G401.6 (cell line): Measurements from ENCODE around the gene MACO1.
A peak's percentile ranks its signal among the peaks of the same experiment; 100 is the strongest.
"Not testable (repeated sequence)": the region's sequence is repeated elsewhere in the genome, so short reads cannot be mapped to it uniquely, and the experiment has no call there.

ENCODE experiments used
- FAIRE-seq: peaks from 2 replicates; lab custom pipeline; 2012; peaks lifted over from hg19 to GRCh38; lab: Jason Lieb, UNC

The MACO1 gene

GRCh38 chr1:25487628-25488027, 56.9 kb downstream of the MACO1 start:
- no peak for FAIRE-seq

- no peak for FAIRE-seq
Observed at GRCh38 chr1:25492323-25492722, 61.6 kb downstream of the MACO1 start.

DNA sequence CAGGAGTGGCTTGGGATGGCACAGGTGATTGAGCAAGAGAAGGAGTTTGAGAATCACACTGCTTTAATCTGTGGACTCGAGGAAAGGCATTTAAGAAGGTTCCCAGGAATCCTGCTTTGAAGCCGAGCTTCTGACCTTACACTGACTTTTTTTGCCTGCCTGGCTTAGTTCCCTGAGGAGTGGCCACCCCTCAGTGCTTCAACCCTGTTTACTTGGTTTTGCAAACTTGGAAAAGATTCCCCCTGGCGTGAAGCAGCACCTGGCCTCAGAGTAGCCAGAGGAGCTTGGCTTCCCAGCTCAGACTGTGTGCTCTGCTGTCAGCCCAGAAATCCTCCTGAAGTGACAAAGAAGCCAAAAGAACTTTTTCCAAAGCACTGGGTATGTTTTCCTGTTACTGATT, 64.3 kb downstream of the MACO1 start:
- no peak for FAIRE-seq

DNA sequence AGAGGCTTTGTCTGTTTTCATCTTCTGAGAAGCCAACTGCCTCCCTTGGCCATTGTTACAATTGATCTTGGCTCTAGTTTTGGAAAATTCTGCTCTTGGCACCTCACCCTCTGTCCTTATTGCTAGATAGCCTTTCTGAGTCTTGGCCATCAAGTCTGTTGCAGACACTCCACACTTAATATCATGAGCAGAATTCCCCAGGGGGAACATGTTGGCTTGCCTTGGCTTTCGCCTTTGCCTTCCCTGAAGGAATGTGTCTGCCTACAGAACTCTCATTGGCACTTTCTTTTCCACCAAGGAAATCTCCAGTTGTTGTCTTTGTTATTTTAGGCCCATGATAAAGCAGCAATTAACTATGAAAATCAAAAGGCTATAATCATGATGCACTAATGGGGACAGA, 70.0 kb downstream of the MACO1 start:
- no peak for FAIRE-seq

DNA sequence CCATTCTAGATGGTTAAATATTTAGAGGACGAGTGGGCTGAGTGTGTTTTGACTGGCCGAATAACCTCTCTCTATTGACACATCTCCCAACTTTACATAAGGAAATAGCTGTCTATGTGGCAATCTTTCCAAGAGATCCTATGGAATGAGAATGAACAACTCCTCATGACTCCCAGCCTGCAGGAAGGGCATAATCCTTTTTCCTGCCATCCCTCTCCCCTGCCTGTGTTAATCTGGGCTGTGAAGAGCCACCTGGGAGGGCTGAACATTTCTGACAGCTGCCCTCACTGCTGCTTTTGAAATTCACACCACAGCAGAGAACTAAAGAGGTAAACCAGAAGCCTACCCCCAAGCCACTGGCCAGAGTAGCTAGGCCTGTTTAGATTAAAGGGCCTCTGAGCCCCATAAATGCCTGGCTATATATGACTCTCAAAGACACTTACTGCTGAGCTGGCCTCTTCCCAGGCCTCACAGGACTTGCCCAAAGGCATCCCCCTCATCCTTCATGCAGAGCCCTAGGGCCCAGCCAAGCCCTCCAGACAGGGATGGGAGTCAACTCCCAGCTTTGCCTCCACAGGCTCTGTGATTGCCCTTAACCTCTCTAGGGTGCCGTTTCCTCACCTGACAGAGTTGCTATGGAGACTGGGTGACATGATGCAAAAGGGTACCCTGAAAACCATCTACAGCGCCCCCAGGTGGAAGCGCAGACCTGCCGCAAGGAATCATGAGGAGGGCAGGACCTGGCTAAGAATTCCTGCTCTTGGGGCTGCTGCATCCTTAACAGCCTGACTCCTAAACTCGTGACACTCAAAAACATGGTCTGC, 70.8 kb downstream of the MACO1 start:
- FAIRE-seq = no peak

DNA sequence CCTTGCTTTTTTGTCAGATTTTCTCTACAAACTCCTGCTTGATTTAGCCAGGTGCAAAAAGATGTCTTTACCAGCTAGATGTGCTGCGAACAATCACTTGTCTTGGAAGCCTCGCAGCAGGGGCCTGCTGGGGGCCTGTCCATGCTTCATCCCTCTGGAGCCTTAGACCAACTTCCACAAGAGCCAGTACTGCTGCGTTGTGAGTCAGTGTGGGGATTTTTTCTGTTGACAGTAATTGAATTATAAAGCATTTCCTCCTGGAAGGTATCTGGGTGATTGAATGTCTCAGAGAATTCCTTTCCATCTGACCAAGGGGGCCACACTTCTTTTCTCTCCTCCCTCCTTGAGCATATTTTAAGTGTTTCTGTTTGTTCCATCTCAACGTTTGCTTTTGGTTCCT, 72.3 kb downstream of the MACO1 start:
- no peak for FAIRE-seq

DNA sequence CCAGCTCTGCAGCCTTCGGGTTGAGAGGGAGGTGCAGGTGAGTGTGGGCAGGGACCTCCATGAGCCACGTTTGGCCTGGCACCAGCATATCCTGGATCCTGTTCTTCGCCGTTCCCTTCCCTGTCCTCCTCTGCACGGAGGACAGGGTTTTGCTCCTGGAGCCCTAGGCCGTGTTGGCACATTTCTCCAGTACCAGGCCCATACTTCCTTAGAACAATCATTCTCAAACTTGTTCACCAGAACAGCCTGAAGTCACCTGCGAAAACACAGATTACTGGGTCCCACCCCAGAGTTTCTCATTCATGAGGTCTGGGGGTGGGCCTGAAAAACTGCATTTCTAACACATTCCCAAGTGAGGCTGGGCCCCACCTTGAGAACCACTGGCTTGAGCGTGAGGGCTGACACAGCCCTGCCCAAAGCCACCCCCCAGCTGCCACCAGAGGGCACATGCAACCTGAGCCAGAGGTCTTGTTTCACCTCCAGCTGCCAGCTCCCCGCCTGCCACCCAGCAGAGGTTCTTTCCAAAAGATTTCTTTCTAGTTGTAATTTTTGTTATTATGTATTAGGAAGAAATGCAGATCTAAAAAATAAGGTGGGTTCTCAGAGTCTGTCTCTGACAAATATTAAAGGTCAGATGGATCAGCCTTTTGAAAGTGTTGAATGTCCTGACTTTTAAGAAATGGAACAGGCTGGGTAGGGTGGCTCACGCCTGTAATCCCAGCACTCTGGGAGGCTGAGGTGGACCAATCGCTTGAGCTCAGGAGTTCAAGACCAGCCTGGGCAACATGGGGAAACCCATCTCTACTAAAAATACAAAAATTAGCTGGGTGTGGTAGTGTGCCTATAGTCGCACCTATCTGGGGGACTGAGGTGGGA, 73.1 kb downstream of the MACO1 start:
- no peak for FAIRE-seq

- FAIRE-seq = no peak
Observed at GRCh38 chr1:25504706-25505595, 74.3 kb downstream of the MACO1 start.

DNA sequence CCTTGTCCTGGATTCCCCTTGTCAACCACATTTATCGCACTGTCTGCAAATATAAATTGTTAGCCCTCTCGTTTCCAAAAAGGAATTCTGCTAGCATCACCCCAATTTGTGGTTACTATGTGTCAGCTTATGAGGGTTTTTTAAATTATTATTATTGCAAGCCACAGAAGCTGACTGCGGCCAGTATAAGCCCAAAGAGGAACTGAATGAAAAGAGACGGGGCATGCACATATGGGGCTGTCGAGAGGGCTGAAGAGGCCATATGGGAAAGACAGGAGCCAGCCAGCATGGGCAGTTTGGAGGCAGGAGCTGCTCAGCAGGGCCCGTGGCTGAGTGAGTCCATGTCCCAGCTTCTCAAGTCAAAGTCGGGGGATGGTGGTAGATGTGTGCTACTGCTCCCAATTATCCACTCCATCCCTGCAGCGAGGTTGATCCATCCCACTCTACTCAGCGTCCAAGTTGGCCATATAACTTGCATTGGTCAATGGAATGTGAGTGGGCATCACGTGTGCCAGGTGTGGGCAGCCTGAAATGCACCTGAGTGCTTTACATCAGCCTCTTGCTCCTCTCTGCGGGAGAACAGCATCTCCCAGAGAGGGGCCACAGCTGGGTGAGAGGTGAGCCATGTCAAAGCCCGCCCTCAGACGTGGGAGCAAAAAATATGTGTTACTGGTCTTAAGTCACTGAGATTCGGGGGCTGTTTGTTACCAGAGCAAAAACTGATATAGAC, 75.1 kb downstream of the MACO1 start:
- FAIRE-seq = no peak

- FAIRE-seq = not testable (repeated sequence)
Observed at GRCh38 chr1:25506566-25507463, 76.1 kb downstream of the MACO1 start.

GRCh38 chr1:25513666-25514065, 83.0 kb downstream of the MACO1 start:
- FAIRE-seq = no peak

- no peak for FAIRE-seq
Observed at GRCh38 chr1:25515033-25515432, 84.3 kb downstream of the MACO1 start.

DNA sequence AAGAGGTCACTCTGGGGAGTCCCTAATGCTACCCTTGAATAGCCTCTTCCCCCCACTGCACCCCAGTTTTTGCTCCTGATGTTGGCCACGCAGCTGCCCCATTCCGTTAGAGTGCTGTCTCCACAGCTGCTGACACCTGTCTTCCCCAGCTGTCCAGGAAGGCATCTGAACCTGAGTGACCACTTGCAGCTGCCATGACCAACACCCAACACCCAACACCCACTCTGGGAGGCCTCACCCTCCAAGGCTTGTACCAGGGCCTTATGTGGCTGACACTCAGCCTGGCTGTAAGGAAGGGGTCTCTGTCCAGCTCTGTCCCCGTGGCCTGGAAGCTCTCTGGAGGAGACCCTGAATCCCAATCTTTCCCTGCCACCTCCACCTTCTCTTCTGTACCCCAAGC, 86.0 kb downstream of the MACO1 start:
- FAIRE-seq = no peak

GRCh38 chr1:25517476-25518394, 87.0 kb downstream of the MACO1 start:
- no peak for FAIRE-seq

DNA sequence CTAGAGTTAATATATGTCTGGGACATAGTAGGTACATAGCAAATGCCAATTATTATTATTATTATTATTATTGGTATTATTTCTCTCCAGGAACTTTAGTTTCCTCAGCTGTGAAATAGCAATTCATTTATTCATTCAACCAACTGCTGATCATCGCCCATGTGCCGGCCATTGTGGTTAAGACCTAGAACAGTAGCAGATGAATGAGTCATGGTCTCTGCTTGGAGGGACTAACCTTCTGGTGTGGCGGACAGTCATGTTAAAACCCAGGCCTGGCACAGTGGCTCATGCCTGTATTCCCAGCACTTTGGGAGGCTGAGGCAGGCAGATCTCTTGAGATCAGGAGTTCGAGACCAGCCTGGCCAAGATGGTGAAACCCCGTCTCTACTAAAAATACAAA, 88.9 kb downstream of the MACO1 start:
- no peak for FAIRE-seq

GRCh38 chr1:25520446-25521061, 89.9 kb downstream of the MACO1 start:
- peak; percentile 94 for FAIRE-seq

- FAIRE-seq = no peak
Observed at GRCh38 chr1:25522031-25522655, 91.4 kb downstream of the MACO1 start.

DNA sequence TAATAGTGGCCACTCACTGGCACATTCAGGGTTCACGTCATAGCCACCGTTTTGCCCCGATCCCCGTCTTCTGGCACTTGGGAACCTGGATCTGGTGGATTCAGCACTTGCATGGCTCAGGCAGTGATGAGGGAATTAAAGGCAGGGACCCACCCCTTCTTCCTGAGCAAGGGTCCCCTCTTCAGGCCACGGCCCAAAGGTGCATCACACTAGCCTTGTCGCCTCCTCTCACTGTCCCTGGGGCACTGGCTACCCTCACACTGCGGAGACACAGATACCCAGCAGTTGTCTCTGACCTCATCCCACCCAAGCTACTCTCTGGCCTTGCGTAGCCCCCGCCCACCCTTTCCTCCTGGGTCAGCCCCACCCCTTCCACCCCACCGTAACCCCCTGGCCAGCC, 92.8 kb downstream of the MACO1 start:
- FAIRE-seq = no peak
